HL-60/S4 (cell line): ENCODE results near the gene TPCN2.

Experiments
- in situ Hi-C: fragments of 300-500 bp; cut with MboI; formaldehyde crosslinking; loops from 2 replicates; pipeline ENCODE4 v1.14.3; 2022; ENCODE audit warnings: low sequenced_read_pairs

The TPCN2 gene

DNA sequence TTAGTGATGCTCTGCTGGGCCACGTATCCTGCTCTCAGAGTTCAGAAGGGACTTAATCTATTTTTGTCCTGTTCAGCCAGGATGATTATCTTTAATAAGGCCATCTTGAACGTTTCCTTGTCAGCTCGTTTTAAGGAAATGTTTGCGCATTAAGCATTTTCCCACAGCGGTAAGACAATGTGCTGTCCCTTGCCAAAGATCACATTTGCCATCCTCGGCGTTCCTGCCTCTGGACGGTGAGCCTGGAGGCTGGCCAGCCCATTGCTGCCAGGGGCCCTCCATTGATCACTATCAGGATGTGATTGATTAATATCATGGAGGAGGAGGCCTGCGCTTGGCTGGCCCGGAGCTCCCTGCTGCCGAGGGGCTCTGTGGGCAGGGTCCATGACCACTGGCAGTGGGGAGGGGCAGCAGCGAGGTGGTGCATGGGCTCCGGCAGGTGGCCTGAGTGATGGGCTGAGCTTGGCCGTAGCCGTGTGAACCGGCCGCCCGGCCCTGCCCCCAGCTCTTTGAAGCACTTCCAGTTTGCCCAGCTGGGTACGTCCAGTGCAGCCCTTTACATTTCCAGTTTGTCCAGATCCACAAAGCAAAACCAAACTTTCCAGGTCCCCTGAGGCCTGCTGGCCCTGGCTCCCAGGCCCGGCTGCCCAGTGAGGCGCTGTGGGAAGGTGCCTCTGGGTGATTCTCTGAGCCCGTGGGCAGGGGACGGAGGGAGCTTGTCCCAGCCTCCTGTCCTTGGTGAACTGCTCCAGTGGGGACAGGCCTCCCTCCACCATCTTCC, 57.5 kb downstream of the TPCN2 start:
- in situ Hi-C loops, result loop anchor here (10.0 to 25.0 kb wide), 2 partner anchors 559 to 781 kb away; no protein-coding TSS in a partner anchor

DNA sequence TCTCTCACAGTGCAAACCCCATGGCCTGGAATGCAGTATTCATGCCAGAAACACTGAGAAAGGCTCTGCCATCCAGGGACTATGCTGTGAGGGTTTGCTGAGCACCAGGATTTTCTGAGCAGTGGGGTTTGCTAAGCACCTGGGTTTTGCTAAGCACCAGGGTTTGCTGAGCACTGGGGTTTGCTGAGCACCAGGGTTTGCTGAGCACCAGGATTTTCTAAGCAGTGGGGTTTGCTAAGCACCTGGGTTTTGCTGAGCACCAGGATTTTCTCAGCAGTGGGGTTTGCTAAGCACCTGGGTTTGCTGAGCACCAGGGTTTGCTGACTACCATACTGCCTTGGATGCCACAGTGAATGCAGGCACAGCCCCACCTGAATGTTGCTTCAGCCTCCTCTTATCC, 58.7 kb downstream of the TPCN2 start:
- in situ Hi-C loops, result loop anchor here (10.0 to 25.0 kb wide), 2 partner anchors 557 to 780 kb away; no protein-coding TSS in a partner anchor

DNA sequence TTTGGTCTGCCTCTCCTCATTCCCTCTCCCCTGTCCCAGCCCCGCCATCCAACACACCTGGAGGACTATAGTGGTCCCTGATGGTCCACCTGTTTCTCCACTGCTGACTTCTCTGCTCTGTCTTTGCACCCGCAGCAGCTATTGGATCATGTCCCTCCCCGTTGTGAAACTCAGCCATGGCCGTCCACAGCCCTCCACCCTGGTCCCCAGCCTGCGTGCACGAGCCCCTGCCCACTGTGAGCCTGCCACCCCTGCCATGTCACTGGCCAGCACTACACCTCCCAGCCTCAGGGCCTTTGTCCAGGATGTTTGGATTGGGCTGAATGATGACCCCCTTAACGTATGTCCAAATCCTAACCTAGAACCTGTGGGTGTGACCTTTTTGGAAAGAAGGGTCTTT, 59.3 kb downstream of the TPCN2 start:
- in situ Hi-C loops, result loop anchor here (10.0 to 25.0 kb wide), 2 partner anchors 557 to 779 kb away; no protein-coding TSS in a partner anchor

DNA sequence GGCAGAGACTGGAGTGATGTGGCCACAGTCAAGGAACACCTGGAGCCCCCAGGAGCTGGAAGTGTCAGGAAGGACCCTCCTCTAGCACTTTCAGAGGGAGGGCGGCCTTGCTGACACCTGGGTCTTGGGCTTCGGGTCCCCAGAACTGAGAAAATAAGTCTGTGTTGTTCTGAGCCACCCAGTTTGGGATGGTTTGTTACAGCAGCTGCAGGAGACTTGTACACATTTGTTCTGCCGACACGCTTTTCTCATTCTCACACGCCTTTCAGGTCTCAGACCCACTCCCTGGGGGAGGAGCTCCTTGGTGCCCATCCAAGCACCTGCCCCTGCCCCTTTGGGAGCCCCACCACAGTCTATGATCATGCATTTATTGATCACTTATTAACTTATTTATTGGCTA, 59.8 kb downstream of the TPCN2 start:
- in situ Hi-C loops, result loop anchor here (10.0 to 25.0 kb wide), 2 partner anchors 556 to 779 kb away; no protein-coding TSS in a partner anchor

DNA sequence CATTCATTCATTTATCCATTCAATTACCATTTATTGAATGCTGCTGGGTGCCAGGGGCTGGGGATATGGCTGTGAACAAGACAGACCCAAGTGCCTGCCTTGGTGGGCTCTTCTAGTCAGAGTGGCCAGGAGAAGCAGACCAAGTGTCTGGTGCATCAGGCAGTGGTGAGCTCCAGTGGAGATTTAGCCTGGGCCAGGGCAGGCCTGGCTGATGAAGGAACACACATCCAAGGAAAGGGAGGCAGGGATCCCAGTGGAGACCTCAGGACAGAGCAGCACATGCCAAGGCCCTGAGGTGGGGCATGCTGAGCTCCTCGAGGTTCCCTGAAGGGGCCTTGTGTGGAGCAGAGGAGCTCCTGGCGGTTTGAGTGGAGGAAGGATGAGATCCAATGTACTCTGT, 60.4 kb downstream of the TPCN2 start:
- in situ Hi-C loops, result loop anchor here (10.0 to 25.0 kb wide), 2 partner anchors 556 to 778 kb away; no protein-coding TSS in a partner anchor

DNA sequence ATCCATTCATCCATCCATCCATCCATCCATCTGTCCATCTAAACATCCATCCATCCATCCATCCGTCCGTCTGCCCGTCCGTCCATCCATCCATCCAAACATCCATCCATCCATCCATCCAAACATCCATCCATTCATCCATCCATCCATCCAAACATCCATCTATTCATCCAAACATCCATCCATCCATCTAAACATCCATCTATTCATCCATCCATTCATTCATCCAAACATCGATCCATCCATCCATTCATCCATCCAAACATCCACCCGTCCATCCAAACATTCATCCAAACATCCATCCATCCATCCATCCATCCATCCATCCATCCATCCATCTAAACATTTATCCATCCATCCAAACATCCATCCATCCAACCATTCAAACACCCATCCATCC, 61.7 kb downstream of the TPCN2 start:
- in situ Hi-C loops, result loop anchor here (25.0 kb wide), 1 partner anchor 777 kb away; no protein-coding TSS in a partner anchor

DNA sequence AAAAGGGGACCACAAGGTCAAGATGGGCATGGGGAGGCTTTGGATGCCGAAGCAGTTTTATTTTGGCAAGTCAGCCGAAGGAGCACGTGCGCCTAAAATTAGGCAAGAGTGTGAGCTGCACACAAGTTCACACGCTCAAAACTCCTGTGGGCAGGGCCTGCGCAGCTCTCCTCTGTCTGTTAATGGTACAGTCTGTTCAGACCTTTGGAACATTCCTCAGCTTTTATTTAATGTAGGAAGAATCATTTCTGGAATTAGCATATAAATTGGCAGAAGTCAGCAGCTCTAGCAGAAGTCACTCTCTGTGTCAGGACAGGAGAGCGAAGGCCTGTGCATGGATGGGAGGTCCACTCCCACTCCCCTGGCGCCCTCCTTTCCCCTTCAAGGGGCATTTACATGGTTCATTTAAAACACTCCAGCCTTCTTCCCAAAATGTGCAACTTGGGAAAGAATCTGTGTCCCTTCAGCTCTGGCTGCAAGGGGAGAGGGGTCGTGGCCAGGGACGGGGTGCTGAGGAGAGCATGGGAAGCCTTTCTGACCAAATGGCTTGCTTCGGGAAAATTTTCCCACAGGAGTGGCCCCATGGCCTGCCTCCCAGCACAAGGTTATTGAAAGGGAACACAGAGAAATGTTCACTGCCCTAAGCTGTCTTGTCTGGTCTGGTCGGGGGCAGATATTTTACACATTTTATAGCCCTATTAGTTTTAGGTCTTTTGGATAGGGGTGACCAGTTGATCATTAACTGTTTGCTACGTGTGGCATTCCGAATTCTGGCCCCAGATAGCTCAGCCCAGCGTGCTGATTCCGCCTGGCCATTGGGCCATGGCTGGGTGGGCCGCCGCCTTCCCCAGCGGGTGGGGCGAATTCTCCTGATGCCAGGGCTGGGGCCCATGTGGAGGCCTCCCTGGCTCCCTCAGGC, 63.2 kb downstream of the TPCN2 start:
- in situ Hi-C loops, result loop anchor here (25.0 kb wide), 1 partner anchor 775 kb away; no protein-coding TSS in a partner anchor

DNA sequence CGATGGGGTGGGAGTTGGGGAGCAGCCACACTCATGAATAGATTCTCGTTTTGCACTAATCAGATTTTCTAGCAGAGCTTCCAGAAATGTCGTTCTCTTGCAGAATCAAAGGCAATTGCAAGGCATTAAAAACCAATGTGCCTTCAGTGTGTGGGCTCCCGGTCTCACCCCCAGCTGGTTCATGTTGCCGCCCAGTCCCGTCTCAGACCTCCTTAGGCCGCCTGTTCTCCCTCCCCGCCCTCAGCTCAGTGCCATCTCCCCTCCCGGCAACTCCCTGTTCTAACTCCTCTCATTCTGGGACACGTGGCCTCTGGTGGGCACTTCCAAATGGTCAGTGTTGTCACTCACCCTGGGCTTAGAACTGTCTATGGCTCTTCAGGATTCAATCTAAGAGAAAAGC, 64.5 kb downstream of the TPCN2 start:
- in situ Hi-C loops, result loop anchor here (25.0 kb wide), 1 partner anchor 774 kb away; no protein-coding TSS in a partner anchor

DNA sequence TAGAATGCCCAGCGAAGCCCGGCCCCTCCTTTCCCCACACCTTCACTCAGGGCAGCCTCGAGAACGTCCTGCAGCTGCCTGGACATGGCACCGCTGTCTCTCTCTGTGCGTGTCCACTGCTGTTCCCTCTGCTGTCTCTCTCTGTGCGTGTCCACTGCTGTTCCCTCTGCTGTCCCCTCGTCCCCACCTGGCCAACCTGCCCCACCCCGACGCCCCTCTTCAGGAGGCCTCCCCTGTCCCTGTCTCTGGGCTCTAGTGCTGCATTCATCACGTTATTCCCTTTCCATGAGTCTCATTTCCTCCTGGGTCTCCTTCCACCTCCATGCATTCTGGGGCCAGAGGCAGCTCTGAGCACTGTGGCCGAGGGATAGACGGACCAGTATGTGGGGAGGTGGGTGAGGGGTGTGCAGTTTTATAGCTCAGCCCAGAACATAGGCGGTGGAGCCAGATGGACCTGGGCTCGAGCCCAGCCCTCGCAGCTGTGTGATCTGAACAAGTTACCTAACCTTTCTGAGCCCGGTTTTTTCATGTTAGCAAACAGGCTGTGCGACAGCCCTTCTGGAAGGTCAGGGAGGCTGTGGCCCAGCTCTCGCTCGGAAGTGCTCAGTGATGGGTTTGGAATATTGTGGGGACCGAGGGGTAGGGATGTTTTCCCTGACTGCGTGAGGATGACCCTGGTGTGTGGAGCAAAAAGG, 65.1 kb downstream of the TPCN2 start:
- in situ Hi-C loops, result loop anchor here (25.0 kb wide), 1 partner anchor 774 kb away; no protein-coding TSS in a partner anchor

DNA sequence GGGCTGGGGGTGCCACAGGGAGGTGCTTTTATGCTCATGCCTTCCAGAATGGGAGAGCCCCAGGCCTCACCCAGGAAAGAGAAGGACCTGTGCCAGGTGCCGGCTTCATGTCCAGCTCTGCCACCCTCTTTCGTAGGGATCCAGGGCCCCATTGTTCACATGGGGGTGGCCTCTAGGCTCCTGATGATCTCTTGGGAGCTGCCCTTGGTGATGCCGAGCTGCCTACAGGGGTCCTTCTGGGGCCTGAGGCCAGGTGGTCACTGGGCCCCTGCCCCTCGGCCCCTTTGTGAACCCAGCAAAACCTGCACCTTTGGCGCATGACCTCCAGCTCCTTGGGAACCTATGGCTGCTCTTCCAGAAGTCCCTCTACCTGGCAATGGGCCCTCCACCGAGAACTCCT, 65.6 kb downstream of the TPCN2 start:
- in situ Hi-C loops, result loop anchor here (25.0 kb wide), 1 partner anchor 773 kb away; no protein-coding TSS in a partner anchor

DNA sequence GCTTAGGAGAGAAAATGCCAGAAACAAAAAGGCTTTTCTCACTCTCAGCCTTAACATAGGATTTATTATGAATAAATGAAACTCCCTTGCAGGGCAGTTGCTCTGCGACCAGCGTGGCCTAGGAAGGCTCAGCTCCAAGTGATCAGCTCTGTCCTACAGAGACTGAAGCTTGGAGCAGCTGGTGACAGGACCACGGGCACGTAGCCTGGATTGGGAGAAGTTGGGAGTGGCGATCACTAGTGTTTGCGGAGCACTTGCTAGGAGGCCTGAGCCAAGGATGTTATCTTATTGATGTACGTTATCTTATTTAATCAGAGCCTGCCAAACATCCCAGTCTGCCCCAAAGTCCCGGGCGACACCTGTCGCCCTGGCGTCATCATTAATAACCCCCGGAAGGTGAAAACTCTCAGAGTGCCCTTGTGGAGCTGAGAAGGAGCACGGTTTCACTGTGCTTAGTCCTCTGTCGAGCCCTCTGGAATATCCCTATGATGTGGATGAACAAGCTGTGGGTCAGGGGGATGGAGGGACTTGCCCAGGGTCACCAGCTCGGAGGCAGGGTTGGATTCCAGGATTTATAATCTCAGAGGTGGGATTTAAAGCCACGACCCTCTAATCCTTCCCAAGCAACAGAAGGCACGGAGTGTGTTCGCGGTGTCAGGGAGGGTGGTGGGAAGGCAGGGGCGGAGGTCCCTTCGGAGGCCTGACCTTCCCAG, 66.2 kb downstream of the TPCN2 start:
- in situ Hi-C loops, result loop anchor here (25.0 kb wide), 1 partner anchor 772 kb away; no protein-coding TSS in a partner anchor

DNA sequence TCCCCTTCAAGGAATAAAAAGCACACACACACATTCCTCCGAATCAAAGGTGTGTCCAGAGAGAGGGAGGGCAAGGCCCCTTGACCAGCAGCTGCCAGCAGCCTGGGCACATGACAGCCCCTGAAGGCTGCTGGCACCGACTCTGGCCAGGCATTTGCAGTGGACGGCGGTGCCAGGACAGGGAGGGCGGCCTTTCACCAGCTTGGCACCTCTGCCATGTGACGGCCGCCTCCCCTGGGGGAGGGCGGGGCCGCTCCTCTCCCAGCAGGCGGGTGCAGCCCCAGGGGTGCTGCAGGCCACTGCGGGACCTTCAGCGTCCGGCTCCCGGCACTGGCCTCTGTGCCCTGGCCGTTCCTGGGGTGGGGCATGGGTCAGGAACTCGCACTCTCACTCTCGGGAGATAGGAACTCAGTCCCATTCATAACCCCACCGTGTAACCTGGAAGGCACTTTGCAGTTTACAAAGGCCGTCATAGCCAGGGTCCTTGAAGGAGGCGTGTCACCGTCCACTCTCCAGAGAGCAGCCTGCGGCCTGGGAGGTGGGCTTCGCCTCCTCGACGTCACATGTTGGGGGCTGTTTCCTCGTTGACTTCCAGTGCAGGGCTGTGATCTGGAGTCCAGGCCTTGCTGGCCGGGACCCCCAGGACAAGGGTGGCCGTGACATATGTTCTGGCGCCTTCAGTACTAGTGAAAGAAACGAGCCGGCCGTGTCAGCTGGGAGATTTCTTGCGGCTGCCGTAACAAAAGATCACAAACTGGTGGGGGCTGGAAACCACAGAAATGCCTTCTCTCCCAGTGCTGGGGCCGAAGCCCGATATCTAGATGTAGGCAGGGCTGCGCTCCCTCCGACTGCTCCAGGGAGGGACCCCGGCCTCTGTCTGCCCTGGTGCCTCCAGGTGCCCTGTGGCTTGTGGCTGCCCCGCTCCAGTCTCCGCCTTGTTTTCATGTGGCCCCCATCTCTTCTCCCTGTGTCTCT, 67.1 kb downstream of the TPCN2 start:
- in situ Hi-C loops, result loop anchor here (25.0 kb wide), 1 partner anchor 771 kb away; no protein-coding TSS in a partner anchor

DNA sequence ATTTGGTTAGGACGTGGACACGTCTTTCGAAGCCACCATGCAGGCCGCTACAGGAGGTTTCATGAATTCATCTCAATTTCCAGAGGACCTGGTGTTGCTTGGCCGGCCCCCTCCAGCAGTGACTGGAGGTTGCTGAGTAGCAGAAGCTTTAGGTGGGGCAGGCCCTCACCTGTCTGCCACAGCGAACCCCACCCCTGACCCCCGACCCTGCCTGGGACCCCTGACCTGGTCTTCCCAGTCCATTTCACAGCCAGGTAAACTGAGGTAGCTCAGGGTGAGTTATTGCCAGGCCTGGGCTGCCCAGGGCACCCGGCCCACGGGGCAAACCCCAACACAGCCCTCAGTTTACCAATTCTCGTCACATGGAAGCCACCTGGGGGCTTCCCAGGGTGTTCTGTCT, 67.9 kb downstream of the TPCN2 start:
- in situ Hi-C loops, result loop anchor here (25.0 kb wide), 1 partner anchor 771 kb away; no protein-coding TSS in a partner anchor

DNA sequence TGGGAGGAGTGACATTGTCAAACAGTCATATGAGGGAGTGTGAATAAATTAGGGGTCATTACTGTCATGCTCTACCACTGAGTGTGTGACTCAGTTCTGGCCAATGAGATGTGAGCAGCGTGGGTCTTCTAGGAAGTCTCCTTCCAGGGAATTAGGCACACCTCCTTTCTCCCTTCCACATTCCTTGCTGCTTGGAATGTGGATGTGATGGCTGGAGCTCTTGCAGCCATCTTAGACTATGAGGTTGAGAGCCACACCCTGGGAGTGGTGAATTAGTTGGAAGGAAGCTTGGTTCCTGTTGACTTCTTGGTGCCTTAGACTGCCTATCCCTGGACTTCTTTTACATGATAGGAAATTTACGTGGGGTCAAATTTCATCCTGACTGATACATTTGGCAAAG, 70.5 kb downstream of the TPCN2 start:
- in situ Hi-C loops, result loop anchor here (25.0 kb wide), 1 partner anchor 768 kb away; no protein-coding TSS in a partner anchor

DNA sequence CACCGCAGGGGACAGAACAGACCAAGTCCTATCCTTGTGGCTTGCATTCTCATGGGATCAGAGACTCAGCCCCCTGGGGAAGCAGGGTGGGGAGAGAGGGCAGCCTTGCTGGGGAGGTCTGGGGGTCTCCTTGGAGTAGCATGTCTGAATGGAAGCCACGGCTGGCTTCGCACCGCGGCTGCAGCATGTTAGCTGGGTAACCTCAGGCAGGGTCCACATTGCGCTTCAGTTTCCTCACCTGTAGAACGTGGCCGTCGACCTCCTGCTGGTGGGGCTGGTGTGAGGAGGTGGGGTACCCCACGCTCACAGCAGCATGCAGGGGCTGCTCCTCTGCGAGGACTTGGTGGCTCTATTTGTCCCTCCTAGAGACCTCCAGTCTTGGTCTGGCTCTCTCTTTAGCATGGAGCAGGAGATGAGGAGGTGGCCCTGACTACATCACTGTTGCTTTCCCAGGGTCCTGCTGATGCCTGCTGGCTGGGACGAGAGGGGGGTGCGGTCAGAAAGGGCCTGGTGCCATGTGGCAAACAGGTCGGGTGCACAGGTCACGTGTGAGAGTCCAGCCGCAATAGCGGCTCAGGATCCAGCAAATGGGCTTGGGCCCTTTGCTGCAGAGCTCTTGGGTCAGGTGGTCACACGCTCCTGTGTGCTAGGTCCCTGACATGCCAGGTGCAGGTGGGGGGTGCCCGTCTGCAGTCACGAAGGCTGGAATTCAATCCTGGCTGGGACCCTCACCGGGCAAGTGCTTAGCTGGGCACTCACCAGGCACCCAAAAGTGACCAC, 71.6 kb downstream of the TPCN2 start:
- in situ Hi-C loops, result loop anchor here (25.0 kb wide), 1 partner anchor 767 kb away; no protein-coding TSS in a partner anchor

DNA sequence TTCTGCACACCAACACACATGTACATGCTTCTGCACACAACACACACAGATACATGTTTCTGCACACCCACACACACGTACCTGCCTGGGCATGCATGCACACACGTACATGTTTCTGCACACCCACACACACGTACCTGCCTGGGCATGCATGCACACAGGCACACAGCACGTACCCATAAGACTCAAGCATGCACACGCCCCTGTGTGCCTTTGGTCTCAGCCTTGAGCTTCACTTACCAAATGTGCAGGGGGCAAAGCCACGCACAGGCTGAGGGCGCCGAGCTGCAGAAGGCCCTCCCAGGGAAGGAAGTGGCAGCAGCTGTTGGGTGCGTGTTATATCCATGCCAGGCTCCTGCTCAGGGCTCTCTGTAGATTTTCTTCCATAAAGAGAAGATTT, 72.3 kb downstream of the TPCN2 start:
- in situ Hi-C loops, result loop anchor here (25.0 kb wide), 1 partner anchor 766 kb away; no protein-coding TSS in a partner anchor

DNA sequence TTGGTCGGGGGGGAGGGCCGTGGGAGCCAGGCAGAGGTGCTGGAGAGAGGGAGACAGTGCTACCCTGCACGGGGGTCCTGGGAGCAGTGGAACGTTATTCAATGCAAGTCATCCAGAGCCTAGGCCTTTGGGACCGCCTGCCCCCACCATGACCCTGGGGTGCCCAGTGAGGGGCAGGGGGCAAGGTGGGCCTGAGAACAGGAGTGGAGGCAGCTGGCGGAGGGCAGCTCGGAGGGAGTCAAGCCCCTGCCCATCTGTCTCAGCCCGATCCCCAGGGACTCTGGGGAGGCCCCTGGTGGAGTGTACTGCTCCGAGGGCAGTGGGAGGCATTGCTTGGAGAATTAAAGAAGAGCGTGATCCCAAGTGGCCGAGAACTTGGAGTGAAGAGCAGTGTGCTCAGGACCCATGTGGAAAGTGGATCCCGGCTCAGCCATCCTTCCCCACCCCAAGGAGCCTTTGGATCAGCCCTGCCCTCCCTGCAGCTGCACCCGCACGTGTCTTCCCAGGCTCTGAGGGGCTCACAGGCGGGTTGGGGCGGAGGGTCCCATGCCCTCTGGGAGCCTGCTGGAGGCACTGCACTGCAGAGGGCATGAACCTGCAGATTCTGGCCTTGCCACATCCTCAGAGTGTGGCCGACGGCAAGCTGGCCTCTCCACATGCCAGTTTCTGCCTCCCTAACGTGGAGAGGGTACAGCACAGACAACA, 73.0 kb downstream of the TPCN2 start:
- in situ Hi-C loops, result loop anchor here (25.0 kb wide), 1 partner anchor 766 kb away; no protein-coding TSS in a partner anchor
